GM19397 (cell line): ENCODE results near the gene TNPO2.
A peak's percentile ranks its signal among the peaks of the same experiment; 100 is the strongest.
"Not testable (repeated sequence)": the region's sequence is repeated elsewhere in the genome, so short reads cannot be mapped to it uniquely, and the experiment has no call there.

Source experiments
- ATAC-seq: cut with Tn5 transposase; IDR thresholded peaks from one replicate; pipeline ENCODE4 v1.9.1; 2021; ENCODE audit warnings: mild to moderate bottlenecking, moderate library complexity; ENCODE audit not compliant: unreplicated experiment

The TNPO2 gene

DNA sequence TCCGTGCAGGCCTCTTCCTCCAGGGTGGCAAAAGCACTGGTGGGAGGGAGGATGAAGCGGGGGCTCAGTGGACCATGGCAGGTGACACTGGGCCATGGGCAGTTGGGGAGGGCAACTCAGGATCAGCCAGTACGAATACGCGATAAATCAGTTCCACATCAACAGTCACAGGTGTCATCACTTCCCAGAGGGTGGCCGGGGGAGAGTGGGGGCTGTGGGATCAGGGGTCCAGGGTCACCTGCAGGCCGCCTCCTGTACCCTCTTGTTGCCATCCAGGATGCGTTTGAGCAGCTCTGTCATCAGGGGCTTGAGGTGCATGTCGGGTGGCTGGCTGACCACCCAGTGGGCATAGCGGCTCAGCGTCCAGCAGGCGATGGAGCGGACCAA is 17.4 kb downstream of the TNPO2 start:
- no peak for ATAC-seq

GRCh38 chr19:12705654-12706331 is 17.9 kb downstream of the TNPO2 start:
- no peak for ATAC-seq

- ATAC-seq = no peak
Observed at GRCh38 chr19:12705169-12705568, 18.6 kb downstream of the TNPO2 start.

- no peak for ATAC-seq
Observed at GRCh38 chr19:12703046-12703445, 20.7 kb downstream of the TNPO2 start.

DNA sequence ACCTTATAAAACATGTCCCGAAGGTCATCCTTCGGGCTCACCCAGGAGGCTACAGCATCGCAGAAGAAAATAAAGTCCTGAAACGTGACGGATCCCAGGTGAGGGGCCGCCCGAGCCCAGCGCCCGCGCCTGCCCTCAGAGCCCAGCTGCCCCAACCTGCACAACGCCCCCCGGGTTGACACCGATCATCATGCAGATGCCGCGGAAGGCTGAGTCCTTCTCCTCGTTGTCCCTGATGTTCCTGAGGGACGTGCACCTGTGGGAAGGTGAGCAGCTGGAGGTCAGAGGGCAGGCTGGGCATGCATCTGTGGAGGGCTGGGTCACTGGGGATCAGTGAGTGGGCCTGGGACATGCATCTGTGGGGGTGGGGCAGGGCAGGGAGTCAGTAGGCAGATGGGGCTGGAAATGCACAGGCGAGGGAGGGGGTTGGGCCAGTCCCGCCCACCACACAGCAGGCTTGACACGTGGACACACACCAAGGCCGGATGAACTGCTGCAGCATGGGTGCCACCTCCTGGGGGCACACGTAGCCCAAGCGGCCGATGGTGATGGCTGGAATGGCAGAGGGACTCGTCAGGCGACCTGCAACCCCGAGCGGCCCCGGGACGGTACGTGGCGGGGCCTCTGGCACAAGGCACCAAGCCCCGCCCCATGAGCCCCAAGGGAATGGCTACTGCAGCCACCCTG is 22.0 kb downstream of the TNPO2 start:
- no peak for ATAC-seq

DNA sequence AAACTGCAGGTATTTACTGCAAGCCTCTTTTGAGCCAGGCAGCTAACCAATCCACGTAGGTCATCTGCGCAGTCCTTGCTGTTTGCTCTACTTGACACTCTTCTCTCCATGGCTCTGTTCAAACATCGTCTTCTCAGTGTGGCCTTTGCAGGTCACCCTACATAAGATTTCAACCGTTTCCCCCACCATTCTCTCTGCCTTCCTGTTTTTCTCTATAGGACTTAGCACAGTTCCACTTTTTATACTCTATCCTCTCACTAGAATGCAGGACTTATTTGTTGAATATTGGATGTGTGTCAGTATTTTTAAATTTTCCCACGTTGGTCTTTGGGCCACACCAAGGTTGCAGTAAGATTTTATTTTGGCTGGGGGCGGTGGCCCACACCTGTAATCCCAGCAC is 25.6 kb downstream of the TNPO2 start:
- ATAC-seq = no peak

DNA sequence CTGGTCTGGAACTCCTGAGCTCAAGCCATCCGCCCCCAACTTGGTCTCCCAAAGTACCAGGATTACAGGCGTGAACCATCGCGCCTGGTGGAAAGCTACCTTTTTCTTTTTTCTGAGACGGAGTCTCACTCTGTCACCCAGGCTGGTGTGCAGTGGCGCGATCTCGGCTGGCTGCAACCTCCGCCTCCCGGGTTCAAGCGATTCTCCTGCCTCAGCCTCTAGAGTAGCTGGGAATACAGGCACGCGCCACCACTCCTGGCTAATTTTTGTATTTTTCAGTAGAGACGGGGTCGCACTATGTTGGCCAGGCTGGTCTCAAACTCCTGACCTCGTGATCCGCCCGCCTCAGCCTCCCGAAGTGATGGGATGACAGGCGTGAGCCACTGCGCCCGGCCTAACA is 26.3 kb downstream of the TNPO2 start:
- not testable (repeated sequence) for ATAC-seq

GRCh38 chr19:12696366-12697335 is 27.1 kb downstream of the TNPO2 start, which contains the start of gene FBXW9:
Gene FBXW9 (minus strand): TSS chr19:12696631. CDS start chr19:12696581, 50 bp downstream.
- peak; percentile 74 for ATAC-seq

DNA sequence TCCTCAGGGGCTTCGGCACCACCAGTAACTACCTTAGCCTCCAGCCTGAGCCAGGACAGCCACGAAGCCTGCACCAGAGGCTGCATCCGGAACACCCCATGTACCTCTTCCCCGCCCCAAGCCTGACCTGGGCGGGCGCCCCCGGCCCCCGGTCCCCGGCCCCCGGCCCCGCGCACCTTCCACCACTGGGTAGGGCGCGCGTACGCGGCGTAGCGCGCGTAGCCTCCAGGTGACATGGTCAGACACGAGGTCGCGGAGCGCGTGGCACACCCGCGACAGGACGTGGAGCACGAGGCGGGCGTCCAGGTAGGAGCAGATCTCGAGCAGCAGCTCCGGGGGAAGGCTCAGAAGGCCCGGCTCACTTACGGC is 27.8 kb downstream of the TNPO2 start:
- peak; percentile 7 for ATAC-seq

- no peak for ATAC-seq
Observed at GRCh38 chr19:12695514-12695913, 28.2 kb downstream of the TNPO2 start.

GRCh38 chr19:12695096-12695495 is 28.6 kb downstream of the TNPO2 start:
- ATAC-seq = no peak

GRCh38 chr19:12694641-12695040 is 29.1 kb downstream of the TNPO2 start:
- ATAC-seq = no peak

DNA sequence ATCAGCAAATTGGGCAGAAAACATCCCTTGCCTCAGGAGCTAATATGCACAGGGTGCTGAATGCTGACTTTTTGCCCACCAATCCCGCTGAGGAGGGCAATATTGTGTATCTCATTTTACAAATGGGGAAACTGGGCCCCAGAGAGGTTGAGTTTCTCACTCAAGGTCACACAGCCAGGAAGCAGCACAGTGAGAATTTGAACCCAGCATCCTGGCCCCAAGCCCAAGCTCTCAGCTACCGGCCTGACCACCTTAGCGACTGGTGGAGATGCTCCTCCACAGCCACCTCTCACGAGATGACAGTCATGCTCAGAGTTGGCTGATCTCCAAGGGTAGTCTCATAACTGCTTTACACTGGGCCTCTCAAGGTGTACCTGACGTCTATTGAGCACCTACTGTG is 30.8 kb downstream of the TNPO2 start:
- ATAC-seq = no peak

DNA sequence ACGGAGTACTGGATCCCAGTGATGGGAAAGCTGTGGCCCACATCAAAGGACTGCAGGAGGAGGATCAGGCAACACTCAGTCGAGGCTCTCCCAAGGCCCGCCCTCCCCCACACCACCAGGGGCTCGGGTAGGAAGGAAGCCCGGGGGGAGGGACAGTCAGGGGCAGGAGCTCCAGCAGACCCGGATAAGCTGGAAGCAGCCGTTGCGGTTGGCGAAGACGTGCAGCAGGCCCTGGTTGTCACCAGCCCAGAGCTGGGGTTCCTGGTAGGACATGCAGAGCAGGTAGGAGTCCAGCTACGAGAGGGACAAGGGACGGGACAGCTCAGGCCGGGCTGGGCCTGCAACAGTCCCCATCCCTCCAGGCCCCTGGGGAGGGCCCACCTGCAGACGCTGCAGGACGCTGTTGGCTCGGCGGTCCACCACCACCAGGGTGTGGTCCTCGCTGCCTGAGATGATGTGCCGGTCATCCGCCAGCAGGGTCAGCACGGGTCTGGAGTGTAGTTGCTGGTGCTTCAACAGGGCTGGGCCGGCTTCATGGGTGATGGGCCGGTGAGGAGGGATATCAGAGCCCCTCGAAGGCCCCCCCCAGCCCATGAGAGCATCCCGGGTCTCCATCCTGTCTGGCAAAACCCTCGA is 34.0 kb downstream of the TNPO2 start:
- ATAC-seq = no peak

- no peak for ATAC-seq
Observed at GRCh38 chr19:12689012-12689411, 34.7 kb downstream of the TNPO2 start.

GRCh38 chr19:12687496-12688196 is 36.1 kb downstream of the TNPO2 start, which contains the start of gene GNG14:
Gene GNG14 (plus strand): TSS chr19:12687998. CDS start chr19:12688049, 51 bp downstream.
- no peak for ATAC-seq

DNA sequence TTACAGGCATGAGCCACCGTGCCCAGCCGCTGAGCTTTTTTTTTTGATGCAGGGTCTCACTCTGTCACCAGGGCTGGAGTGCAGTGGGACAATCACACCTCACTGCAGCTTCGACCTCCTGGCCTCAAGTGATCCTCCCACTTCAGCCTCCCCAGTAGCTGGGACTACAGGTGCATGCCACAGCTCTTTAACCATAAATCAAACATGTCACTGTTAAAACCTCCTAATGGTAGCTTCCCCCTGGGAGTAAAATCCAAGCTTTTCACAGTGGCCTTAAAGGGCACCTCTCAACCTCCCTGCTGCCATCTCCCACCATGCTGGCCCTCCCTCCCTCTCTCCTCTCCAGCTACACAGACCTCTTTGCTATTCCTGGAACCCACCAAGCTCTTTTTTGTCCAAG is 37.9 kb downstream of the TNPO2 start:
- ATAC-seq = no peak

GRCh38 chr19:12681074-12681987 is 42.4 kb downstream of the TNPO2 start, which contains the start of gene DHPS:
Gene DHPS (minus strand): TSS chr19:12681880. CDS start chr19:12681766, 114 bp downstream.
- ATAC-seq = peak; percentile 67

DNA sequence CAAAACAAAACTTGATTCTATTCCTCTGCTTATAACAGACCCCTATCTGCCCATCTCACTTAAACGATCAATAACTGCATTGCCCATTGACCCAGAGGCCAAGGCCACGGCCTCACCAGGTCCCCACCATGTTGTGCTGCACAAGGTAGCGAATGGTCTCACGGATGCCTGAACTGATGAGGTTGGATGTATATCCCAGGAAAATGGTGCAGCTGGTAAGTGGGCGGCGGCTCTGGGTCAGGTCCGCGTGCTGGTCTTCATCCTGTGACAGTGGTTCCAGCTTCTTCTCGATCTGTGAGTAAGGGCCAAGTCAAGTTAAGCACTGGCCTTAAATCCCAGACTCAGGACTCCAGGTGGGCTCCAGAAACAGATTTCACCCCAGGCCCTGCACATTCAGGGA is 43.7 kb downstream of the TNPO2 start:
- no peak for ATAC-seq
